GM10248 (cell line): ENCODE measurements around the gene ZMYM3.
"Not testable (repeated sequence)": the region's sequence is repeated elsewhere in the genome, so short reads cannot be mapped to it uniquely, and the experiment has no call there.

Experiments
- CTCF ChIA-PET: fragments of 300-600 bp; sonication (Branson Sonifier 250); formaldehyde crosslinking; extraction: SDS; loops from one replicate; lab custom pipeline; 2021; ENCODE audit warnings: antibody characterized with exemption; lab: Yijun Ruan, JAX
- POLR2A ChIA-PET: fragments of 350-650 bp; sonication (Branson Sonifier 250); formaldehyde crosslinking; extraction: SDS; loops from one replicate; lab custom pipeline; 2020; ENCODE audit warnings: antibody characterized with exemption; lab: Yijun Ruan, JAX
- DNase-seq: peaks from one replicate; pipeline ENCODE4 v3.0.0; 2012; ENCODE audit errors: extremely low spot score
- TF ChIP-seq, protein P1 (sequence below): IDR thresholded peaks from 2 replicates; pipeline ENCODE4 v1.5.1; 2012; ENCODE audit warnings: mild to moderate bottlenecking, low read depth; ENCODE audit errors: extremely low read depth, missing control alignments, control extremely low read depth

Gene ZMYM3

DNA sequence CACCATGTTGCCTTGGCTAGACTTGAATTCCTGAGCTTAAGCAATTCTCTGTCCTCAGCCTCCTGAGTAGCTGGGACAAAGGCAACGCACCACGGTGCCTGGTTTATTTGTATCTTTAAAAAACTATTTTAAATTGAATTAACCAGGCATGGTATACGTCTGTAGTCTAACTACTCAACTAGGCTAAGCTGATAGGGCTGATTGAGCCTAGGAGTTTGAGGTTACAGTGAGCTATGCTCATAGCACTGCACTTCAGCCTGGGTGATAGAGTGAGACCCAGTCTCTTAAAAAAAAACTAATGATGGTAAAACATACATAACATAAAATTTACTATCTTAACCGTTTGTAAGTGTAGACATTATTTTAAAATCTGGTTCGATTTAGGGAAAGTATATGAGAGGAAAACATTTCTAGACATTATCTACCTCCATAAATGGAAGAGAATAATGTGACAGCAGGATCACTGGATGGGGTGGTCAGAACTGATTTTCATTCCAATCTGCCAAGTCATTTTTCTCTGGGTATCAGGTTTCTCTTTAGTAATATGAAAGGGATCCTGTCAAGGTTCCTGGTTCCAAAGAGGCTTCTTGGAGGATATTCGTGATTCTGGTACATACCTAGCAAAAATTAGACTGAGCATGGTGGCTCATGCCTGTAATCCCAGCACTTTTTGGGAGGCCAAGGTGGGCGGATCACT is 38.9 kb upstream of the ZMYM3 start:
- CTCF ChIA-PET, result no interaction called here
- no peak for DNase-seq
- POLR2A ChIA-PET, result no interaction called here

DNA sequence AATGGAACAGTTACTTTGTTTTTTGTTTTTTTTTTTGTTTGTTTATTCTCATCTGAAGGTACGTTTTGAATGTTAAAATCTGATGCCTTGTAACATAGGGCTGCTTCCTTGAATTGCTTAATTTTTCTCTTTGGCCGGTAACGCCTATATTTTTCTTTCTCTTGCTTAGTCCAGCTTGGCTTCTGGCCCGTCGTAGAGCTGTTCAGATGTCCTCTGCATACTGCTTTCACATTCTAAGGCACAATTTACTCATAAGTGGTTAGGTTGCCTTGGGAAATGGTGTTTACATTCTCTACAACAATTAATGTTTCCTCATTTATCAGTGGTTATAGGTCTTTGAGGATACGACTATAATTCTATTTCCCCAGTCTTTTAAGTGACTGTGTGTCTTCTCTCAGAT is 37.4 kb upstream of the ZMYM3 start:
- DNase-seq, result no peak
- TF ChIP-seq, protein P1, sequence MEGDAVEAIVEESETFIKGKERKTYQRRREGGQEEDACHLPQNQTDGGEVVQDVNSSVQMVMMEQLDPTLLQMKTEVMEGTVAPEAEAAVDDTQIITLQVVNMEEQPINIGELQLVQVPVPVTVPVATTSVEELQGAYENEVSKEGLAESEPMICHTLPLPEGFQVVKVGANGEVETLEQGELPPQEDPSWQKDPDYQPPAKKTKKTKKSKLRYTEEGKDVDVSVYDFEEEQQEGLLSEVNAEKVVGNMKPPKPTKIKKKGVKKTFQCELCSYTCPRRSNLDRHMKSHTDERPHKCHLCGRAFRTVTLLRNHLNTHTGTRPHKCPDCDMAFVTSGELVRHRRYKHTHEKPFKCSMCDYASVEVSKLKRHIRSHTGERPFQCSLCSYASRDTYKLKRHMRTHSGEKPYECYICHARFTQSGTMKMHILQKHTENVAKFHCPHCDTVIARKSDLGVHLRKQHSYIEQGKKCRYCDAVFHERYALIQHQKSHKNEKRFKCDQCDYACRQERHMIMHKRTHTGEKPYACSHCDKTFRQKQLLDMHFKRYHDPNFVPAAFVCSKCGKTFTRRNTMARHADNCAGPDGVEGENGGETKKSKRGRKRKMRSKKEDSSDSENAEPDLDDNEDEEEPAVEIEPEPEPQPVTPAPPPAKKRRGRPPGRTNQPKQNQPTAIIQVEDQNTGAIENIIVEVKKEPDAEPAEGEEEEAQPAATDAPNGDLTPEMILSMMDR, result no peak
- POLR2A ChIA-PET, result no interaction called here
- CTCF ChIA-PET, result no interaction called here

More for the DNA sequence above, 38.9 kb upstream of the ZMYM3 start:
- TF ChIP-seq, protein P1, result no peak

DNA sequence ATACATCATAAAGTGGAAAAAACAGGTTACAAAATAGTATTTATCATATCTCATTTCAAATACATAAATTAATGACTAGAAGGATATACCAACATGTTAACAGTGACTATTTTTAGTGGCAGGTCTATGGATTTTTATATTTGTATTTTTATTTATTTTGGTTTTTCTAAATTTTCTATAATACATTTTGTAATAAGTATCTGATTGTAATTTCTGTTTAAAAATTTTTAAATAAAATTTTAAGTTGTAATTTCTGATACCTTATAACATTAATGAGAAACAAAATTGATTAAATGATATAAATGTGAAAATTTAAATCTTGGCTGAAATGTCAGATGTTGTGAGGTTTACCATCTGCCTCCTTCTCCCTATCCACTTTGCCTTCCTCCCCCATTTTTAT is 32.0 kb upstream of the ZMYM3 start:
- DNase-seq, result no peak
- ChIA-PET CTCF (no interaction called here), POLR2A (interaction anchor here (1.6 kb wide), 1 partner anchor 104 kb away, joined by 4 read pairs; no protein-coding TSS in a partner anchor)
- TF ChIP-seq, protein P1, result no peak

GRCh38 chrX:71283403-71284143 is 29.6 kb upstream of the ZMYM3 start, which contains the start of gene NONO:
Gene NONO, plus strand, starts transcription at chrX:71283635. Its CDS starts 7,003 bp downstream, at chrX:71290638.
- CTCF ChIA-PET, result interaction anchor here (1.0 to 1.3 kb wide), 2 partner anchors 29 to 56 kb away, joined by 3 to 5 read pairs; partner anchors contain the start of gene ZMYM3
- peak; percentile 88 for DNase-seq
- TF ChIP-seq, protein P1, result no peak
- POLR2A ChIA-PET, result interaction anchor here (0.6 to 1.6 kb wide), 7 partner anchors 12 to 243 kb away, joined by 4 to 12 read pairs (median 4); partner anchors contain the start of genes ITGB1BP2 and TAF1

DNA sequence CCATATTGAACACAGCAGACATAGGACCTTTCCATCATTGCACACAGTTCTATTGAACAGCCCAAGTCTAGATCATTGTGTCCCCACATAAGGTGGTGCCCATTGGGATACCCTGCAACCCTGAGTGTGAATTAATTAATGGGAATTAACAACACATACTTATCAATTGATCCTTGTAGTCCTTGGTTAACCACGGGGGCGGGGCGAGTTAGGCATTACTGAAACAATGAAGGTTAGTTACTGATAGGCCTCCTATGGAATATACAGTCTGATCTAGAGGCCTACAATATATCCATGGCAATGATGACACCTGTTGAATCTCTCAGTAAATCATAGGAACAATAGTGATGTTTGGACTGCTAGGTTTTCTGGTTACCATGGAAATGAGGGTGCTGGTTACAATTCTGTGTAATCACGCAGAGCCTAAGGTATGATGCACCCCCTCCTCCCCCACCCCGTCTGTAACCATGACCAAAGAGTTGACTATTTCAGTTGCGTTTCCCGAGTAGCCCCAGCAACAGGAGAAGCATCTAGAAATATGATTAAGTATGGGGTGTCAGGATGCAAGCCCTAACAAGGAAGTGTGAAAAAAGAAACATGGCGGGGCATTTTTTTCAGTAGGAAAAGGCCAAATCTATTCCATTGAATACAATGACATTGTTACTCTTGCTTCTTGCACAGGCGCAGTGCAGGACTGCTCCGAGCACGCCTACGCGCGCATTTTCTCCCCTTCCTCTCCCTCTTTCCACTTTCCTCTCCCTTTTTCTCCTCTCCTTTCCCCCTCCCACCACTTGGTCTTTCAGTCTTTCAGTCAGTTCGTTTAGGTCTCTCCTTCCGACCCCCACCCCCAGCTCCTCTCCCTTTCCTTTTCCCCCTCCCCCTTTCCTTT is 28.8 kb upstream of the ZMYM3 start:
- POLR2A ChIA-PET, result interaction anchor here (0.6 to 1.6 kb wide), 5 partner anchors 13 to 242 kb away, joined by 4 to 12 read pairs (median 5); partner anchors contain the start of gene TAF1
- TF ChIP-seq, protein P1, result no peak
- DNase-seq, result peak; percentile 29
- CTCF ChIA-PET, result interaction anchor here (1.0 to 1.3 kb wide), 2 partner anchors 29 to 55 kb away, joined by 3 to 5 read pairs; partner anchors contain the start of gene ZMYM3

DNA sequence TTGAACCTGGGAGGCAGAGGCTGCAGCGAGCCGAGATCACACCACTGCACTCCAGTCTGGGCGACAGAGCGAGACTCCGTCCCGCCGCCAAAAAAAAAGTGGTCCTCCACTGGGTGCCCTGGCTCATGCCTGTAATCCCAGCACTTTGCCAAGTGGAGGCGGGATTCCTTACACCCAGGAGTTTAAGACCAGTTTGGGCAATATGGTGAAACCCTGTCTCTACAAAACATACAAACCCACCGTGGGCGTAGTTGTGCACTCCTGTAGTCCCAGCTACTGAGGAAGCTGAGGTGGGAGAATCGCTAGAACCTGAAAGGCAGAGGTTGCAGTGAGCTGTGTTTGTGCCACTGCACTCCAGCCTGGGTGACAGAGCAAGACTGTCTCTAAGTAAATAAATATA is 27.4 kb upstream of the ZMYM3 start:
- DNase-seq, POLR2A ChIA-PET, CTCF ChIA-PET: not testable (repeated sequence)

DNA sequence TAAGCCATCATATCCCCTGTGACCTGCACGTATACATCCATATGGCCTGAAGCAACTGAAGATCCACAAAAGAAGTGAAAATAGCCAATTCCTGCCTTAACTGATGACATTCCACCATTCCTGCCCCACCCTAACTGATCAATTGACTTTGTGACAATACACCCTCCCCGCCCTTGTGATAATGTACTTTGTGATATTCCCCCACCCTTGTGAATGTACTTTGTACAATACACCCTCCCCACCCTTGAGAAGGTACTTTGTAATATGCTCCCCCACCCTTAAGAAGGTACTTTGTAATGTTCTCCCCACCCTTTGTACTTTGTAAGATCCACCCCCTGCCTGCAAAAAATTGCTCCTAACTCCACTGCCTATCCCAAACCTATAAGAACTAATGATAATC is 18.4 kb upstream of the ZMYM3 start:
- CTCF ChIA-PET, POLR2A ChIA-PET, DNase-seq: not testable (repeated sequence)
